Mesenteric fat pad (tissue), 1 donor: ENCODE results near the gene NOC2L. TPM values are rescaled to one million over a fixed set of nuclear protein-coding genes. Genes with fewer than 3 reads are reported as not detected.
"Not testable (repeated sequence)": the region's sequence is repeated elsewhere in the genome, so short reads cannot be mapped to it uniquely, and the experiment has no call there.

Experiments
- DNase-seq: peaks from one replicate; pipeline ENCODE4 v3.0.0-alpha.2; 2020; ENCODE audit warnings: low spot score
- total RNA-seq: library from RNA; stranded (reverse); fragmentation: NEBNext Ultra II Directional; extraction: Animal tissue kit (Norgen Biotek cat#: 25700); gene quantifications from one replicate; pipeline ENCODE4 v1.2.1, GENCODE V29; 2021
- donor health status: DM: yes; HTN: yes; CAD: no.

NOC2L gene
- total RNA-seq, 1 donor from 2014 or later, result 49.8 TPM

DNA sequence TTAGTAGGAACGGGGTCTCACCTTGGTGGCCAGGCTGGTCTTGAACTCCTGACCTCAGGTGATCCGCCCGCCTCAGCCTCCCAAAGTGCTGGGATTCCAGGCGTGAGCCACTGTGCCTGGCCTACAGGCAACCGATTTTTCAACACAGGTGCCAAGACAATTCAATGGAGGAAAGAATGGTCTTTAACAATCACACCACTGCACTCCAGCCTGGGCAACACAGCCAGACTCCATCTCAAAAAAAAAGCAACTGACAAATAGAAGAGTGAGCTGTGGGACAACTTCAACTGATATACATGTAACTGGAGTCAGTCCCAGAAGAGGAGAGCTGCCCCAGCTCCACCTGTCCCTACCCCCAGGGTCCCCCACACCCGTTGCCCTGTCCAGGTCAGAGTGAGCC, 35.5 kb upstream of the NOC2L start:
- DNase-seq, result not testable (repeated sequence)

- no peak for DNase-seq
Measured at GRCh38 chr1:993379-993995, 34.4 kb upstream of the NOC2L start.

- no peak for DNase-seq
Measured at GRCh38 chr1:992362-992761, 33.3 kb upstream of the NOC2L start.

DNA sequence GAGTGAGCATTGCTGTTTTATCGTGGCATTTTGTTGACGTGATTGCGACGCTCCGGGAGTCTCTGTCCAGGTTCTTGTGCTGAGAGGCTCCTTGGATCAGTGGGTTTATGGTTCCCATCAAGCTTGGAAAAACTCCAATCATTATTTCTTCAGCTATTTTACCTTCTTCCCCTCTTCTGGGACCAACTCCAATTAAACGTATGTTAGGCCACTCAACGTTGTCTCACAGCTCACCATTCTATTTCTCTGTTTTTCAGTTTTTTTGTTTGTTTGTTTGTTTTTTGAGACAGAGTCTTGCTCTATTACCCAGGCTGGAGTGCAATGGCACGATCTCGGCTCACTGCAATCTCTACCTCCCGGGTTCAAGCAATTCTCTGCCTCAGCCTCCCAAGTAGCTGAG, 32.8 kb upstream of the NOC2L start:
- DNase-seq, result no peak

GRCh38 chr1:991275-991674, 32.2 kb upstream of the NOC2L start:
- not testable (repeated sequence) for DNase-seq

DNA sequence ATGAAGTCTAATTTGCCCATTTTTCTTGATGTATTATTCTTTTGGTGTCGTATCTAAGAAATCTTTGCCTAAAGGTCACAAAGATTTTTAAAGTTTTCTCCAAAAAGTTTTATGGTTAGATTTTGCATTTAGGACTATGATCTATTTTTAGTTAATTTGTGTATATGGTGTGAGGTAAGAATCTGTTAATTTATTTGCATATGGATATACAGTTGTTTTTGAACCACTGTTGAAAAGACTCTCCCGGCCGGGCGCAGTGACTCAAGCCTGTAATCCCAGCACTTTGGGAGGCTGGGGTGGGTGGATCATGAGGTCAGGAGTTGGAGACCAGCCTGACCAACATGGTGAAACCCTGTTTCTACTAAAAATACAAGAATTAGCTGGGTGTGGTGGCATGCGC, 29.0 kb upstream of the NOC2L start:
- DNase-seq, result not testable (repeated sequence)

DNA sequence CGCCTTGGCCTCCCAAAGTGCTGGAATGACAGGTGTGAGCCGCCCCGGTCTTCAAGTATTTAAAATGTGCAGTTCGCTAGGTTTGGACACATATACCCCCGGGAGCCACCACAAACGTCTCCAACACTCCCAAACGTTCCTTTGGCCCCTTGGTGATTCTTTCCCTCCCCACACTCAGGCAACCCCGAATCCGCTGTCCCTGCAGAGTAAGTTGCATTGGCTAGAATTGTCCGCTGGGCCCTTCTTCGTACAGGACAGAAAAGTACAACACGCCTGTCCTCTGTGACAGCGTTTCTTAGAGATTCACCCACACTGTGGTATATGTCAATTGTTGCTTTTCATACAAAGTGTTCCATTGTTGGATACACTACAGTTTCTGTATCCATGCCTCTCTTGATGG, 26.1 kb upstream of the NOC2L start:
- DNase-seq, result no peak

DNA sequence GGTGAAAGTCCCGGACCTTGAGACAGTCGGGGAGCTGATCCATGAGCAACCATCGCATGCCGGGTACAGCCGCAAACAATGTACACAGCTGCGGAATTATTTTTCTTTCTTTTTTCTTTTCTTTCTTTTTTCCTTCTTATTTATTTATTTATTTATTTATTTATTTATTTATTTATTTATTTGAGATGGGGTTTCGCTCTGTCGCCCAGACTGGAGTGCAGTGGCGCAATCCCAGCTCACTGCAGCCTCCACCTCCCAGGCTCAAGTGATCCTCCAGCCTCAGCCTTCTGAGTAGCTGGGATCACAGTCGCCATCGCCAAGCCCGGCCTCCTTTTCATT, 25.4 kb upstream of the NOC2L start:
- no peak for DNase-seq

- no peak for DNase-seq
Measured at GRCh38 chr1:983798-984475, 24.9 kb upstream of the NOC2L start.

DNA sequence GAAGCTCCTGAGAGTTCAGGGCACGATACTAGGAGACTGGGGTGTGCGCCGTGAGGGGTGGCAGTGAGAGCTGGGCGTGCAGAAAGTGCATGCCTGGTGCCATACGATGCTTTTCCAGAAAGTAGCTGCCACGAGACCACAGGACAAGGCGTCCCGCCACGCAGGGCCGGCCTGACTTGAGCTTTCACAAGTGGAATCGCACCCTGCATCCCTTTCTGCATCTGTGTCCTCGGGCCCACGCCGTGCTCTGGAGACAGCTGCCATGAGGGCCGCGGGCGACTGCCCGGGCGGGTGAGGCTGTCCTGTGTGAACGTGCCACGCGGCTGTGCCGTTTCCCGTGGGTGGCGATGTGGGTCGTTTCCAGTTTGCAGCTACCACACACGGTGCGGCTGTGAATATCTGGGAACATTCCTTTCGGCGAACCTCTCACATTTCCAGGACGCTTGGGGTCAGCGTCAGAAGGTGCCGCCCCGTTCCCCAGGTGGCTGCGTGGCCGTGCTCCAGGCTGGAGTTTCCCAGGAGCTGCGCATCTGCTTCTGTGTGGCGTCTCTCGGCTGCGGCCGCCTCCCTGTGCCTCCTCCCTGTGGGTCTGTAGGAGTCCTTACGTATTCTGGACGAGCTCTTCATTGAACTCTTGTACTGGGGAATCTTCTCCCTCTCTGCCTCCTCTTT, 23.8 kb upstream of the NOC2L start:
- DNase-seq, result no peak

DNA sequence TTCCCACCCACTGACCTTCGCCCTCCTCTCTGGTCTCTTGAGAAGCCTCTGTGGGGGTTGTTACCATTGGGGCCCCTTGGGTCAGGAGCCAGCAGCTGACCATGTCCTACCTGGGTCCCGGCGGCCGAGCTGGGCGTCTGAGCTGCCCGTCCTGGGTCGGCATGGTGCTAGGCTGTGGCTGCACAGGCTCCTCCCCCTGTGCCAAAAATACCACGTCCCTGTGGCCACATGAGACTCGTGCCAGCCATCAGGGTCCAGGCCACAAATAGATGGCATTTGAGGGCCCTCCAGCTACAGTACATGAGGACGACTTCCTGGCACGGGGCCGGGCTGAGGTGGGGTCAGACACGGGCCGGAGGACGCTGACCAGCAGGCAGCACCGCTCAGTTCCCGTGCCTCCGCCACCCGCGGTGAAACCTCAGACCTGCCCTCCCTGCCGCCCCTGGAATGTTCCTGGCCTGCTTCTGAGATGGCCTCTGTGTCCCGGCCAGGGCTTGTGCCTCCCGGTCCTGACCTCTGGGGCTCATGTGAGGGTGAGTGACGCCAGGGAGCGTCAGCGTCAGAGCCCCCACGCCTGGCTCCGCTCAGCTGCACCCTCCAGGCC, 23.0 kb upstream of the NOC2L start, which contains the start of gene PERM1:
Gene PERM1, minus strand, starts transcription at position 139 of the 604 bp plus-strand sequence. CDS start 1,064 bp downstream, outside the sequence.
- no peak for DNase-seq

DNA sequence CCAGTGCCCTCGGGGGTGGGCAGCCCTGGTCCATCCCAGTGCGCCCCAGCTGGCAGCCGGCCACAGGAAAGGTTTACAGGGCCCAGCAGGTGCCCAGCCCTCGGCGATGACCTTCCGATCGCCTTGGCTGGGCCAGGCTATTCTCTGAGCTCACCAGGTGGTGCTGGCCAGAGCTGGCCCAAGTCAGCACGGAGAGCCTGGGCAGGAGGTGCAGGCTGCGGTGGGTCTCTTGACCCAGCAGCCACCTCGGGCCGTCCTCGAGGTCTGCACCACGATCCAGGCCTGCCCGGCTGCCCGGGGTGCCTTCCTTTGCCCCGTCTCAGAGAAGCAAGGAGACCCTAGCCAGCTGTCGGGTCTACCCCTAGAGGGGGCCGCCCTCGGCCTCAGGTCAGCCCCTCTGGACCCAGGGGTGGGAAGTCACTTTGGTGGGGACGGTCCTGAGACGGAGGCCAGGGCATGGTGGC, 22.5 kb upstream of the NOC2L start:
- DNase-seq, result no peak

- no peak for DNase-seq
Measured at GRCh38 chr1:980602-981395, 21.7 kb upstream of the NOC2L start.

DNA sequence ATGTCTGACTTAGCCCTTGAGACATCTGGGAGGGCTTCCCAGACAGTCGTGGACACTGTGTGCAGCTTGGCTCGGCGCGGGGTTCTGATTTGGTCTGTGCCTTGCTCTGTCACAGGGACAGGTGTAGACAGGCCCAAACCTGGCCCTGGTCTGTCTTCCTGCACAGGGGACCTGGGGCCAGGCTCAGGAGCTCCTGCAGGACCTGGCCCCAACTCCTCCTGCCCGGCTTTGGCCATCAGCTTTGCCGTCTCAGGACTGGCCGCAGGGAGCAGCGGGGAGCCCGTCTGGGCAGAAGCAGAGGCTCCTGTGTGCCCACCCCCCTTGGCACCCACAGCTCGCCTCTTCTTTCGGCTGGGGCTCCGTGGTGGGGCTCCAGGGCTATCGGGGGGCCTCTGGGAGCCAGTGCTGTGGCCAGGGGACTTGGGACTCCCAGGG, 21.1 kb upstream of the NOC2L start:
- no peak for DNase-seq

DNA sequence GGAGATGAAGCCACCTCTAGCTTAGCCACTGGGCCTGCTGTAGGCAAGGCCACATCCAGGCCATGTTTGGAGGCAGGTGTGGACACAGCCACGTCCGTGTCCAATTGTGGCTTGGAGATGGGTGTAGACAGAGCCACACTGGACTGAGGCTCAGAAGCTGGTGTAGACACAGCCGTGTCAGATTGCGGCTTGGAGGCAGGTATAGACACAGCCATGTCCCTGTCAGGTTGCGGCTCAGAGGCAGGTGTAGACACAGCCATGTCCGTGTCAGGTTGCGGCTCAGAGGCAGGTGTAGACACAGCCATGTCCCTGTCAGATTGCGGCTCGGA, 20.7 kb upstream of the NOC2L start:
- DNase-seq, result no peak

- DNase-seq, result no peak
Measured at GRCh38 chr1:978835-979743, 20.0 kb upstream of the NOC2L start.

DNA sequence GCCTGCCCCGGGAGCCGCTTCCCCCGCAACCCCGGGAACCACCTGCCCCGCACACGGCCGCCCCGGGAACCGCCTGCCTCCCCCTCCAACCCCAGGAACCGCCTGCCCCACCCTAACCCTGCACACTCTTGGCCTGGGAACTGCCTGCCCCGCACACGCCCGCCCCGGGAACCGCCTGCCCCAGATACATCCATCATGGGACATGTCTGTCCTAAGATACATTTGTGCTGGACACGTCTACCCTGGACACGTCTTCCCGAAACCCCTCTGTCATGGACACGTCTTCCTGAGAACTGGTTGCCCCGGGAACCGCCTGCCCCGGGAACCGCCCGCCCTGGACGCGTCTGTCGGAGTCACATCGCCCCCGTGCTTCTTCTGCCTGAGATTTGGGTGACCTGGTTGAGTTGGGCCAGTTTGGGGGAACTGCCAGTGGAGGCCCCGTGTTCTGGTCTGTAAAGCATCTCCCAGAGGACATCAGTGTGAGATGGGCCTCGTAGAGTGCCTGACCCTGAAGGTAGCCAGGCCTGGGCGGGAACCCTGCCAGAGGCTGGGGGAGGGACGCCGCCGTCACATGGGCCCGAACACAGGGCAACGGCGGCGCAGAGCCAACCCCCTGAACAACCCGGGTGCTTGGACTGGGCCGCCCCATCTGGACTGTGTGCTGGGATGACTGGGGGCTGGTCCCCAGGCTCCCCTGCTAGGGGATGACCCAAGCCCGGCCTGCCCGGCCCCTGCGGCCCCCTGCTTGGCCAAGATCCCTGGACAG, 19.2 kb upstream of the NOC2L start:
- no peak for DNase-seq

DNA sequence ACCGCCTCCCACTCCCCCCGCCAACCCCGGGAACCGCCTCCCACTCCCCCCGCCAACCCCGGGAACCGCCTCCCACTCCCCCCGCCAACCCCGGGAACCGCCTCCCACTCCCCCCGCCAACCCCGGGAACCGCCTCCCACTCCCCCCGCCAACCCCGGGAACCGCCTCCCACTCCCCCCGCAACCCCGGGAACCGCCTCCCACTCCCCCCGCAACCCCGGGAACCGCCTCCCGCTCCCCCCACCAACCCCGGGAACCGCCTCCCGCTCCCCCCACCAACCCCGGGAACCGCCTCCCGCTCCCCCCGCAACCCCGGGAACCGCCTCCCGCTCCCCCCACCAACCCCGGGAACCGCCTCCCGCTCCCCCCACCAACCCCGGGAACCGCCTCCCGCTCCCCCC, 17.7 kb upstream of the NOC2L start:
- DNase-seq, result not testable (repeated sequence)

- no peak for DNase-seq
Measured at GRCh38 chr1:975896-976683, 17.0 kb upstream of the NOC2L start.
